Adrenal gland (tissue), 12 donors: ENCODE results near the gene HSPB1. TPM values are rescaled to one million over a fixed set of nuclear protein-coding genes. Genes with fewer than 3 reads are reported as not detected.

Experiments used
- DNase-seq, 7 donors: peaks; one replicate each; pipeline ENCODE4 v3.0.0-alpha.2; 2019 to 2020
- H3K27ac ChIP-seq, 5 donors: fragments of 200-600 bp; sonication (generic) in 4 of 5; 1 replicate in 3 of 5; 2 replicates in 2 of 5; pipeline versions ENCODE4 v1.5.1 to v1.8.0; 2016 to 2020; ENCODE audit warnings: mild to moderate bottlenecking in 1 of 5
- H3K27me3 ChIP-seq: fragments of 200-600 bp; 2 replicates; pipeline ENCODE4 v1.8.0; 2021
- H3K36me3 ChIP-seq, 2 donors: fragments of 200-600 bp; replicated peaks in 1 of 2; 1 replicate in 1 of 2; 2 replicates in 1 of 2; pipeline versions ENCODE4 v1.5.1 to v1.8.0; 2018 to 2022
- H3K4me1 ChIP-seq, 2 donors: fragments of 200-600 bp; replicated peaks in 1 of 2; 1 replicate in 1 of 2; 2 replicates in 1 of 2; pipeline versions ENCODE4 v1.5.1 to v1.8.0; 2018 to 2021
- H3K4me3 ChIP-seq, 4 donors: fragments of 200-600 bp; sonication (generic) in 3 of 4; one replicate each; pipeline ENCODE4 v1.5.1; 2016 to 2018
- H3K9me3 ChIP-seq, 3 donors: fragments of 200-600 bp; sonication (generic) in 1 of 3; replicated peaks in 1 of 3; 1 replicate in 2 of 3; 2 replicates in 1 of 3; pipeline versions ENCODE4 v1.5.1 to v1.8.0; 2016 to 2021
- CTCF ChIP-seq, 6 experiments: fragments of 450-650 bp in 4 of 6; fragments of 200-600 bp in 2 of 6; sonication (generic) in 1 of 6; IDR thresholded peaks; 1 replicate in 5 of 6; 2 replicates in 1 of 6; pipeline versions ENCODE4 v1.5.1 to v1.8.0; 2016 to 2021; ENCODE audit warnings: antibody characterized with exemption in 6 of 6, mild to moderate bottlenecking in 2 of 6, moderate library complexity in 1 of 6
- POLR2A ChIP-seq, 2 donors: fragments of 450-650 bp; IDR thresholded peaks; one replicate each; pipeline ENCODE4 v1.6.1; 2017; ENCODE audit warnings: antibody characterized with exemption in 2 of 2, mild to moderate bottlenecking in 2 of 2, moderate library complexity in 1 of 2
- WGBS, 4 donors: extraction: QIAGEN DNeasy Blood & Tissue Kit in 2 of 4; methylation state at CpG; one replicate each; pipeline versions ENCODE4 v1.1.5 to v1.1.7; 2013 to 2017; 5-methylcytosine and 5-hydroxymethylcytosine counted together
- intact Hi-C, 2 donors: fragments of 100-400 bp; cut with DNase I; formaldehyde crosslinking; loops; one replicate each; pipeline versions ENCODE4 v1.14.1 to v1.15.0; 2022 to 2023
- polyA plus RNA-seq, 3 donors: library from polyadenylated mRNA; stranded (reverse); fragments of 200-250 nt in 2 of 3; fragments of 350-450 nt in 1 of 3; fragmentation: Illumina TruSeq in 1 of 3; extraction: RNeasy Lipid Tissue Mini Kit (QIAGEN cat#74804) in 1 of 3; gene quantifications; one replicate each; pipeline ENCODE4 v1.2.3, GENCODE V29; 2013 to 2014
- total RNA-seq, 9 donors: library from RNA; depleted of rRNA in 4 of 9; stranded (reverse); fragments of >200 nt in 4 of 9; fragments of 120-200 nt in 1 of 9; fragmentation: NEBNext Ultra II Directional in 1 of 9; extraction: Animal tissue kit (Norgen Biotek cat#: 25700) in 1 of 9; gene quantifications; one replicate each; pipeline versions ENCODE4 v1.1.0 to v1.2.4, GENCODE V29; 2013 to 2023
- donor health status: healthy with polysubstance abuse.
- donor health status: Bipolar disorder and iron deficiency.
- donor health status: DM: yes; HTN: yes; CAD: no.
- donor health status: DM: no; HTN: no; CAD: no.
- donor health status: DM: no; HTN: no; CAD: no.
- donor health status: DM: yes; HTN: yes; CAD: no.

The HSPB1 gene
- total and polyA plus RNA-seq, 12 donors = 69.5 to 2,276 (median 768) TPM

- TF ChIP-seq POLR2A (IDR thresholded peaks at IDR 0.05) (no peak), CTCF (IDR thresholded peaks at IDR 0.05) (no peak)
- intact Hi-C loops = no loop called here
- peaks cover 29 to 60% of the 10 kb centered on the region in 2 donors for H3K4me1 ChIP-seq
- DNase-seq = no peak
- H3K27me3 ChIP-seq = no peaks in the 10 kb centered on the region
- peaks cover 0 to 51% of the 10 kb centered on the region in 2 donors for H3K36me3 ChIP-seq
- H3K27ac ChIP-seq = peak overlapping the region in 2 of 5 donors; percentile 47 to 85
- H3K9me3 ChIP-seq = no peaks in the 10 kb centered on the region
- no peak overlapping the region for H3K4me3 ChIP-seq
- 81 to 89% (median 85%) methylated on average over 5 of the region's 5 CpGs for WGBS, 4 donors
These were observed 39.7 kb downstream of the HSPB1 start for GRCh38 chr7:76342222-76342621.

GRCh38 chr7:76343294-76343930 lies 40.9 kb downstream of the HSPB1 start:
- Histone ChIP-seq H3K27me3 (no peaks in the 10 kb centered on the region), H3K9me3 (no peaks in the 10 kb centered on the region), H3K27ac (peak overlapping the region in 3 of 5 donors; percentile 12 to 35 (median 12)), H3K36me3 (peaks cover 0 to 53% of the 10 kb centered on the region in 2 donors), H3K4me3 (no peak overlapping the region), H3K4me1 (peaks cover 31 to 60% of the 10 kb centered on the region in 2 donors)
- intact Hi-C loops = no loop called here
- 87 to 94% (median 93%) methylated on average over 6 of the region's 6 CpGs for WGBS, 4 donors
- TF ChIP-seq CTCF (IDR thresholded peaks at IDR 0.05) (no peak), POLR2A (IDR thresholded peaks at IDR 0.05) (no peak)
- DNase-seq = no peak

- intact Hi-C loops = no loop called here
- DNase-seq = no peak
- Histone ChIP-seq H3K36me3 (peaks cover 0 to 53% of the 10 kb centered on the region in 2 donors), H3K9me3 (no peaks in the 10 kb centered on the region), H3K27me3 (no peaks in the 10 kb centered on the region), H3K27ac (peak overlapping the region in 2 of 5 donors; percentile 12 to 35), H3K4me1 (peaks cover 31 to 60% of the 10 kb centered on the region in 2 donors), H3K4me3 (no peak overlapping the region)
- TF ChIP-seq CTCF (IDR thresholded peaks at IDR 0.05) = no peak
- 95 to 99% (median 96%) methylated on average over 6 of the region's 6 CpGs for WGBS, 4 donors
These were observed 41.5 kb downstream of the HSPB1 start for GRCh38 chr7:76343931-76344321.

GRCh38 chr7:76346097-76346496 lies 43.6 kb downstream of the HSPB1 start:
- H3K27ac ChIP-seq = peak overlapping the region in 2 of 5 donors; percentile 72 to 78
- 83 to 90% (median 84%) methylated on average over 6 of the region's 6 CpGs for WGBS, 4 donors
- no peak for TF ChIP-seq POLR2A (IDR thresholded peaks at IDR 0.05)
- no peak for TF ChIP-seq CTCF (IDR thresholded peaks at IDR 0.05)
- no peak for DNase-seq
- peaks cover 0 to 69% of the 10 kb centered on the region in 2 donors for H3K36me3 ChIP-seq
- intact Hi-C loops = no loop called here
- H3K27me3 ChIP-seq = no peaks in the 10 kb centered on the region
- H3K9me3 ChIP-seq = no peaks in the 10 kb centered on the region
- H3K4me3 ChIP-seq = no peak overlapping the region
- peaks cover 24 to 56% of the 10 kb centered on the region in 2 donors for H3K4me1 ChIP-seq
